ENCODE data around the gene GATAD2B. TPM values are rescaled to one million over a fixed set of nuclear protein-coding genes. Genes with fewer than 3 reads are reported as not detected.
A peak's percentile ranks its signal among the peaks of the same experiment; 100 is the strongest.

GATAD2B gene
- total and polyA plus RNA-seq, 2 experiments from 2014 or later = 5.4 to 11.7 TPM

DNA sequence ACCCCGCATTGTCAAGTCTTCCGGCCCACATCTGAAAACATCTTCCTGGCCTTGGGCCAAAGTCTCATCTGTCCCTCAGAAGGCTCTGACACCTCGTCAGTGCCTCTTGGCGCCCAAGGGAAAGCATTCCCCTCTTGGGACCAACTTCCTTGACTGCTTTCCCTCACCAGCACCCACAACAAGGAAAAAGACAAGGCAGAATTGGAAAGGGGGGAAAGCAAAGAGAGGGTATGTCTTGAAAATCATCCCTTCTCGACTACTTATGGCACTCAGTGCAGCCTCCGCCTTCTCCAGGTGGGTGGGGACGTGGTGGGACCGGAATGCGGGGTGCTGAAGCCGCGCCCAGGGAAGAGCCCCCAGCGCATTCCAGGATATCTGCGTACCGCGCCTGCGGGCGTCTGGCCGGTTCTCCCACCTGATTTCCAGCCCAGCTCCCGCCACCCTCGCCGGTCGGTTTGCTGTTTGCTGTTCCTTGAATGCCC, 41.1 kb upstream of the GATAD2B start:
- no peaks in the 10 kb centered on the region for H3K9me2 ChIP-seq (replicated peaks; ENCODE audit: insufficient read depth)
- H3K36me3 ChIP-seq (replicated peaks; ENCODE audit: insufficient read depth, low read depth) = no peaks in the 10 kb centered on the region
- peaks cover 47% of the 10 kb centered on the region for H3K79me2 ChIP-seq
- H3K27ac ChIP-seq = peak overlapping the region; percentile 98
- H3K4me2 ChIP-seq = peak overlapping the region; percentile 93
- DNase-seq (ENCODE audit: low spot score) = peak; percentile 86
- under 1% methylated on average over 22 of the region's 22 CpGs for WGBS (ENCODE audit: low lambda C conversion rate, missing lambda C conversion rate)
- peak overlapping the region; percentile 51 for H2AFZ ChIP-seq
- H3K27me3 ChIP-seq = no peaks in the 10 kb centered on the region
- peak overlapping the region; percentile 49 for H3K4me3 ChIP-seq
- TF ChIP-seq EZH2phosphoT487 (IDR thresholded peaks at IDR 0.05; ENCODE audit: low read depth, severe bottlenecking, unreplicated experiment) = no peak
- TF ChIP-seq, protein P1, sequence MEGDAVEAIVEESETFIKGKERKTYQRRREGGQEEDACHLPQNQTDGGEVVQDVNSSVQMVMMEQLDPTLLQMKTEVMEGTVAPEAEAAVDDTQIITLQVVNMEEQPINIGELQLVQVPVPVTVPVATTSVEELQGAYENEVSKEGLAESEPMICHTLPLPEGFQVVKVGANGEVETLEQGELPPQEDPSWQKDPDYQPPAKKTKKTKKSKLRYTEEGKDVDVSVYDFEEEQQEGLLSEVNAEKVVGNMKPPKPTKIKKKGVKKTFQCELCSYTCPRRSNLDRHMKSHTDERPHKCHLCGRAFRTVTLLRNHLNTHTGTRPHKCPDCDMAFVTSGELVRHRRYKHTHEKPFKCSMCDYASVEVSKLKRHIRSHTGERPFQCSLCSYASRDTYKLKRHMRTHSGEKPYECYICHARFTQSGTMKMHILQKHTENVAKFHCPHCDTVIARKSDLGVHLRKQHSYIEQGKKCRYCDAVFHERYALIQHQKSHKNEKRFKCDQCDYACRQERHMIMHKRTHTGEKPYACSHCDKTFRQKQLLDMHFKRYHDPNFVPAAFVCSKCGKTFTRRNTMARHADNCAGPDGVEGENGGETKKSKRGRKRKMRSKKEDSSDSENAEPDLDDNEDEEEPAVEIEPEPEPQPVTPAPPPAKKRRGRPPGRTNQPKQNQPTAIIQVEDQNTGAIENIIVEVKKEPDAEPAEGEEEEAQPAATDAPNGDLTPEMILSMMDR (IDR thresholded peaks at IDR 0.05; ENCODE audit: poor library complexity) = no peak
- no peak for TF ChIP-seq EZH2 (IDR thresholded peaks at IDR 0.05; ENCODE audit: borderline replicate concordance)
- H4K20me1 ChIP-seq (ENCODE audit: insufficient read depth, poor library complexity, severe bottlenecking) = no peaks in the 10 kb centered on the region
- peaks cover 26% of the 10 kb centered on the region for H3K4me1 ChIP-seq (ENCODE audit: insufficient read depth)
- H3K9me3 ChIP-seq (ENCODE audit: low read depth) = no peaks in the 10 kb centered on the region

DNA sequence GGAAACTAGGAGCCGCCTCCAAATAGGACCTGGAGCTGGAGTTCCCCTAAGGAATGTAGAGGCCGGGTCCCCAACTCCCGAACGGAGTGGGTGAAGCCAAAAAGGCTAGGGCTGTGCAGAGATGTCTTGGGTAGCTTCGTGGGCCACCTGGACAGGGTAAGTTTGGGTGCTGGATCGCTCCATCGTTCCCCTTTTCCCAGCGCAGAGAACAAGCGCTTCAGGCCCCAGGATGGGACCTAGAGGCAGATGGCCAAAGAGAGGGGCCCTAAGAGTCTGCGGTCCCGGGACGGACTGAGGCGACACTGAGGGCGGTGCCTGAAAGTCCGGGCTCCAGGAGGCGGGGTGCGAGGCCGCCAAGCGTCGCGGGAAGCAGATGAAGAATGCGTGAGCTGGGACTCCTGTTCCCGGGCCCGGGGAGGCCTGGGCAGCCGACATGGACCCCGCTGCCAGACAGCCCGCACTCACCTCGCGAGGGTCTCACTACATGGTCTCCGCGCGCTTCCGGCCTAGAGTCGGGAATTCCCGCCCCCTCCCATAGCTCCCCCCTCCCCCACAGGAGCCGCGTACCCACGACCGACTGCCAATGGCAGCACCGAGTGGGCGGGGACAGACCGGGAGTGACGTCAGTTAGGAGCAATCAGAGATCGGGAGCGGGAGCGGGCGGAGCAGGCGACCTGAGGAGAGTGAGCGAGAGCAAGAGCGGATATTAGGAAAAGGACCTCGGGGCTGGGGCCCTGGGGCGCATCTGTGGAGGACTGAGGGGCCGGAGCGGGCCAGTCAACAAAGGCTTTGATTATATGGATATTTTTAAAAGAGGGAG, 40.5 kb upstream of the GATAD2B start, which contains the start of gene SLC39A1:
TSS of gene SLC39A1 (minus strand) at position 508 of the 820 bp plus-strand sequence. CDS start 822 bp downstream, outside the sequence.
- H3K36me3 ChIP-seq (replicated peaks; ENCODE audit: insufficient read depth, low read depth) = no peaks in the 10 kb centered on the region
- H3K9me3 ChIP-seq (ENCODE audit: low read depth) = no peaks in the 10 kb centered on the region
- H4K20me1 ChIP-seq (ENCODE audit: insufficient read depth, poor library complexity, severe bottlenecking) = no peaks in the 10 kb centered on the region
- no peaks in the 10 kb centered on the region for H3K9me2 ChIP-seq (replicated peaks; ENCODE audit: insufficient read depth)
- TF ChIP-seq EZH2phosphoT487 (IDR thresholded peaks at IDR 0.05; ENCODE audit: low read depth, severe bottlenecking, unreplicated experiment) = no peak
- no peak for TF ChIP-seq EZH2 (IDR thresholded peaks at IDR 0.05; ENCODE audit: borderline replicate concordance)
- TF ChIP-seq, protein P1 (IDR thresholded peaks at IDR 0.05; ENCODE audit: poor library complexity) = no peak
- peak within 1 kb of the TSS; percentile 93 for H3K4me2 ChIP-seq
- peaks cover 46% of the 10 kb centered on the region for H3K79me2 ChIP-seq
- H3K27ac ChIP-seq = peak within 1 kb of the TSS; percentile 98
- H3K4me3 ChIP-seq = peak within 1 kb of the TSS; percentile 52
- peaks cover 26% of the 10 kb centered on the region for H3K4me1 ChIP-seq (ENCODE audit: insufficient read depth)
- H3K27me3 ChIP-seq = no peaks in the 10 kb centered on the region
- DNase-seq (ENCODE audit: low spot score) = peak; percentile 99
- H2AFZ ChIP-seq = peak within 1 kb of the TSS; percentile 51
- 1% methylated on average over 49 of the region's 54 CpGs for WGBS (ENCODE audit: low lambda C conversion rate, missing lambda C conversion rate)

DNA sequence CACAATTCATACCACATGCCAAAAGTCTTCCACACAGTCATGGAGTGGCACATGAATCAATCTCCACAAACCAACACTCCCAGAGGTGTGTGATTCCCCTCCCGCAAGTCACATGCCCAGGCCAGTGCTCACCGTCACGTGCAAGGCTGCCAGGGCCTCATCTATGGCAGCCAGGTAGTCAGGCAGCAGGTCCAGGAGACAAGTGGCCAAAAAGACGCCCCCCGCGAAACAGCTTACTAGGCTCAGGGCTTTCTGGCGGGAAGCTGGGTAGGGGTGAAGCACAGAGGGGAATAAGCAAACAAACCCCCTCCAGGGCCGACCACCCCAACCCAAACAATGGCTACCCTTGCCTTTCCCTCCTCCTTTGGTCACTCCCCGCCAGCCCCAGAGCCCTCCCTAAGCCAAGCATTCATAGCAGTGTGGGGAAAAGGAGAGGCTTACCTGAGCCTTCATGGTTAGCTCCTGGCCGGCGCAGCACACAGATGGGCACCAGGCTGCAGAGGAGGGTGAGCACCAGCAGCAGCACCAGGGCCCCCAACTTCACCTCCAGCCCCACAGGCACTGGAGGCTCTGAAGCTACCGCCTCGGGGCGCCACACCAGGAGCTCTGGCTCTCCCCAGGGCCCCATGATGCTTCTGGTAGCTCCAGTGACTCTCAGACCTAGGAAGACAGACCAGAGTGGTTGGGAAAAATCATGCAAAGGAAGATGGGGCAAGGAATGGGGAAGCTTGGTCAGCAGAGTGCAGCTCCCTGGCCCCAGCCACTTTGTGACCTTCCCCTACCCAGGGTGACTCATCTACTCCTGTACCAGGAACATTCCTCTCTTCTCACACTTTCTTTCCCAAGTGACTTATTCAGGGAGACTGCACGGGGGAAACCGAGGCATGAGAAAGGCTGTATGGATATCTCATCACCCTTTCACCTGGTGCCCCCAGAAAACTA, 39.6 kb upstream of the GATAD2B start:
- Histone ChIP-seq H2AFZ (peak overlapping the region; percentile 2), H3K9me2 (replicated peaks; ENCODE audit: insufficient read depth) (no peaks in the 10 kb centered on the region), H3K27ac (peak overlapping the region; percentile 98), H4K20me1 (ENCODE audit: insufficient read depth, poor library complexity, severe bottlenecking) (peaks cover 6% of the 10 kb centered on the region), H3K79me2 (peaks cover 52% of the 10 kb centered on the region), H3K4me2 (peak overlapping the region; percentile 93), H3K27me3 (no peaks in the 10 kb centered on the region), H3K4me1 (ENCODE audit: insufficient read depth) (peaks cover 26% of the 10 kb centered on the region), H3K4me3 (peak overlapping the region; percentile 52), H3K9me3 (ENCODE audit: low read depth) (no peaks in the 10 kb centered on the region), H3K36me3 (replicated peaks; ENCODE audit: insufficient read depth, low read depth) (no peaks in the 10 kb centered on the region)
- 15% methylated on average over 14 of the region's 16 CpGs for WGBS (ENCODE audit: low lambda C conversion rate, missing lambda C conversion rate)
- peak; percentile 79 for DNase-seq (ENCODE audit: low spot score)
- TF ChIP-seq, protein P1 (IDR thresholded peaks at IDR 0.05; ENCODE audit: poor library complexity) = no peak
- no peak for TF ChIP-seq EZH2phosphoT487 (IDR thresholded peaks at IDR 0.05; ENCODE audit: low read depth, severe bottlenecking, unreplicated experiment)
- TF ChIP-seq EZH2 (IDR thresholded peaks at IDR 0.05; ENCODE audit: borderline replicate concordance) = no peak

All from hepatocyte (in vitro differentiated cells).